ENCODE results near the gene CNTN6. TPM values are rescaled to one million over a fixed set of nuclear protein-coding genes. Genes with fewer than 3 reads are reported as not detected.

The CNTN6 gene
- total and polyA plus RNA-seq, 12 donors, result 2.4 to 14.9 (median 8.6) TPM

DNA sequence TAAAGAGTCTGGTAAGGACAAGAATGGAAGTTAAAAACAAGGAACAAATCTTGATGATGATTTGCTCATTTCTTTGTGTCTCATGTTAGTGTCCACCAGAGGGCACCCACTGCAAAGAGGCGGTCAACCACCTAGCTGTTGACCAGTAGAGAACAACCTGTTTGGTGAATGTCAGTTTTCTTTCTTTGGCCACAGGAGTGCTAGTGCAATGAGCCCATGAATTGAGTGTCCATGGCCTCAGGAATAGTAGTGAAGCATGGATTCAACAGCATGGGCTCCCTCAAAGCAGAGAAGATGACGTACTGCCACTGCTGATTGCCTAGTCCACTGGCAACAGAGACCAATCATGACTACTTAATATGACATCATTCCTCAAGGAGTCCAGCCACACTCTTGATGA lies 10.7 kb upstream of the CNTN6 start:
- WGBS, 4 donors, result 49 to 55% (median 53%) methylated on average over 2 of the region's 2 CpGs
- no peak for TF ChIP-seq POLR2A (IDR thresholded peaks at IDR 0.05)
- TF ChIP-seq, protein P1, sequence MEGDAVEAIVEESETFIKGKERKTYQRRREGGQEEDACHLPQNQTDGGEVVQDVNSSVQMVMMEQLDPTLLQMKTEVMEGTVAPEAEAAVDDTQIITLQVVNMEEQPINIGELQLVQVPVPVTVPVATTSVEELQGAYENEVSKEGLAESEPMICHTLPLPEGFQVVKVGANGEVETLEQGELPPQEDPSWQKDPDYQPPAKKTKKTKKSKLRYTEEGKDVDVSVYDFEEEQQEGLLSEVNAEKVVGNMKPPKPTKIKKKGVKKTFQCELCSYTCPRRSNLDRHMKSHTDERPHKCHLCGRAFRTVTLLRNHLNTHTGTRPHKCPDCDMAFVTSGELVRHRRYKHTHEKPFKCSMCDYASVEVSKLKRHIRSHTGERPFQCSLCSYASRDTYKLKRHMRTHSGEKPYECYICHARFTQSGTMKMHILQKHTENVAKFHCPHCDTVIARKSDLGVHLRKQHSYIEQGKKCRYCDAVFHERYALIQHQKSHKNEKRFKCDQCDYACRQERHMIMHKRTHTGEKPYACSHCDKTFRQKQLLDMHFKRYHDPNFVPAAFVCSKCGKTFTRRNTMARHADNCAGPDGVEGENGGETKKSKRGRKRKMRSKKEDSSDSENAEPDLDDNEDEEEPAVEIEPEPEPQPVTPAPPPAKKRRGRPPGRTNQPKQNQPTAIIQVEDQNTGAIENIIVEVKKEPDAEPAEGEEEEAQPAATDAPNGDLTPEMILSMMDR (IDR thresholded peaks at IDR 0.05), result peak; percentile 69 to 79 (median 76)
- peak; percentile 52 to 78 (median 67) for DNase-seq
- H3K4me3 ChIP-seq, result no peak overlapping the region
- H3K27ac ChIP-seq, result no peak overlapping the region
- H3K4me1 ChIP-seq (replicated peaks in 1 of 2), result peaks cover 0 to 1% of the 10 kb centered on the region in 2 donors
- no peaks in the 10 kb centered on the region for H3K9me3 ChIP-seq (replicated peaks in 1 of 3)
- H3K36me3 ChIP-seq (replicated peaks in 1 of 2), result no peaks in the 10 kb centered on the region
- intact Hi-C loops (cut with DNase I), result loop anchor here (10.0 kb wide), 2 partner anchors 173 to 903 kb away; no protein-coding TSS in a partner anchor
- no peaks in the 10 kb centered on the region for H3K27me3 ChIP-seq

GRCh38 chr3:1087066-1087560 lies 5.7 kb upstream of the CNTN6 start:
- H3K9me3 ChIP-seq (replicated peaks in 1 of 3), result no peaks in the 10 kb centered on the region
- peak; percentile 26 to 83 (median 64) for DNase-seq

DNA sequence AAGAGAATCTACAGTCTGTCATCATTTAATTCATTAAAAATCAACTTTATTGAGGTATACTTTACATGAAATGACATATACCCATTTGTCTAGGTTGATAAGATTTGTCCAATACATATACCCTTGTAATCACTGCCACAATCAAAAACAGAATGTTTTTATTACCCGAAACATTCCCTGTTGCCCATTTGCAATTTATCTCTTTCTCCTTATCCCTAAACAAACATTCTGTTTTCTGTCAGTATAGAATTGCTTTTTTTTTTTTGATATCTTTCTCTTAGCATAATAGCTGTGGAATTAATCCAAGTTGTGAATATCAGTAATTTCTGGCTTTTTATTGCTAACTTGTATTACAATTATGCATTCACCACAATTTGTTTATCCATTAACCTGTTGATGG lies 4.3 kb upstream of the CNTN6 start:
- Histone ChIP-seq H3K4me1 (replicated peaks in 1 of 2) (peaks cover 0 to 17% of the 10 kb centered on the region in 2 donors), H3K27ac (no peak overlapping the region), H3K27me3 (no peaks in the 10 kb centered on the region), H3K4me3 (no peak overlapping the region), H3K36me3 (replicated peaks in 1 of 2) (no peaks in the 10 kb centered on the region), H3K9me3 (replicated peaks in 1 of 3) (no peaks in the 10 kb centered on the region)
- DNase-seq, result no peak
- 88 to 95% (median 91%) methylated on average over 1 of the region's 1 CpG for WGBS, 4 donors
- no peak for TF ChIP-seq POLR2A (IDR thresholded peaks at IDR 0.05)
- TF ChIP-seq, protein P1 (IDR thresholded peaks at IDR 0.05), result no peak
- intact Hi-C loops (cut with DNase I), result loop anchor here (10.0 kb wide), 2 partner anchors 166 to 896 kb away; no protein-coding TSS in a partner anchor

More at GRCh38 chr3:1087066-1087560, 5.7 kb upstream of the CNTN6 start:
- Histone ChIP-seq H3K4me3 (no peak overlapping the region), H3K36me3 (replicated peaks in 1 of 2) (no peaks in the 10 kb centered on the region), H3K27ac (no peak overlapping the region), H3K4me1 (replicated peaks in 1 of 2) (peaks cover 0 to 13% of the 10 kb centered on the region in 2 donors), H3K27me3 (no peaks in the 10 kb centered on the region)
- TF ChIP-seq, protein P1 (IDR thresholded peaks at IDR 0.05), result peak; percentile 19 to 75 (median 53)
- TF ChIP-seq POLR2A (IDR thresholded peaks at IDR 0.05), result no peak
- 17 to 27% (median 19%) methylated on average over 3 of the region's 3 CpGs for WGBS, 4 donors
- intact Hi-C loops (cut with DNase I), result loop anchor here (10.0 kb wide), 2 partner anchors 168 to 898 kb away; no protein-coding TSS in a partner anchor

DNA sequence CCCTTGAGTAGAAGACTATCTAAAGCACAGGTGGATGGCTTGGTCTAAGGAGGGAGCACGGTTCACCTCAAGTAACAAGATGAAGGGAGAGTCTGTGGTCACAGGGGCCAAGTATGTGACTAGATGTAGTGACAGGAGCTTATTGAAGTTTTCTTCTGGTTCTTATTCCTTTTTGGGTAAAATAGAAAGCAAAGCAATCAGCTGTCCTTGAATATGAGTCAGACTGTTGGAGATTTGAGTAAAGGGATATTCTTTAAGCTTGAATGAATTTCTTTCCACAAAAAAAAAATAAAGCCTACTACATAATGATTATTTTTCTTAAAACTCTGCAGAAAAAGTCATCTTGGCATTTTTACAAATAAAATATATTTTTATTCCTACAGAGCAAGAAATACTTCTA lies 1.5 kb upstream of the CNTN6 start:
- no peak overlapping the region for H3K4me3 ChIP-seq
- 55 to 75% (median 68%) methylated on average over 1 of the region's 1 CpG for WGBS, 4 donors
- H3K9me3 ChIP-seq (replicated peaks in 1 of 3), result peaks cover 0 to 1% (median 0%) of the 10 kb centered on the region in 3 donors
- no peaks in the 10 kb centered on the region for H3K27me3 ChIP-seq
- H3K36me3 ChIP-seq (replicated peaks in 1 of 2), result no peaks in the 10 kb centered on the region
- no peak for DNase-seq
- peaks cover 0 to 17% of the 10 kb centered on the region in 2 donors for H3K4me1 ChIP-seq (replicated peaks in 1 of 2)
- intact Hi-C loops (cut with DNase I), result no loop called here
- TF ChIP-seq, protein P1 (IDR thresholded peaks at IDR 0.05), result no peak
- TF ChIP-seq POLR2A (IDR thresholded peaks at IDR 0.05), result no peak
- peak overlapping the region in 2 of 5 donors; percentile 5 to 15 for H3K27ac ChIP-seq

Data from adrenal gland (tissue), 12 donors.